Lower leg skin (tissue), 3 donors: ENCODE results near the gene CEP135.

Experiments
- CTCF ChIP-seq, 3 donors: fragments of 450-650 bp; IDR thresholded peaks; one replicate each; pipeline ENCODE4 v1.5.1; 2016; ENCODE audit warnings: antibody characterized with exemption in 3 of 3, mild to moderate bottlenecking in 3 of 3, moderate library complexity in 2 of 3
- POLR2A ChIP-seq, 2 donors: fragments of 450-650 bp; IDR thresholded peaks; one replicate each; pipeline ENCODE4 v1.6.1; 2016 to 2017; ENCODE audit warnings: antibody characterized with exemption in 2 of 2, mild to moderate bottlenecking in 1 of 2, moderate library complexity in 1 of 2

GRCh38 chr4:55928846-55929245 lies 19.9 kb upstream of the CEP135 start:
- TF ChIP-seq CTCF (IDR thresholded peaks at IDR 0.05) (no peak), POLR2A (IDR thresholded peaks at IDR 0.05) (no peak)
